HepG2 (cell line): ENCODE results near the gene USP38. TPM values are rescaled to one million over a fixed set of nuclear protein-coding genes. Genes with fewer than 3 reads are reported as not detected.
A peak's percentile ranks its signal among the peaks of the same experiment; 100 is the strongest.

Source experiments
- ATAD3A ChIP-seq: sonication (generic); formaldehyde crosslinking; IDR thresholded peaks from 2 replicates; pipeline ENCODE4 v1.4.0; 2020; ENCODE audit warnings: missing genetic modification reagents
- HOXA9 ChIP-seq: sonication (generic); formaldehyde crosslinking; IDR thresholded peaks from 2 replicates; pipeline ENCODE4 v1.8.1; 2022; ENCODE audit warnings: missing genetic modification reagents, mild to moderate bottlenecking, moderate library complexity, borderline replicate concordance
- MAFF ChIP-seq: IDR thresholded peaks from 2 replicates; pipeline ENCODE4 v1.6.1; 2011; ENCODE audit warnings: low read depth, low read length, improper control_type of control experiment
- SALL1 ChIP-seq: sonication (generic); formaldehyde crosslinking; IDR thresholded peaks from 2 replicates; pipeline ENCODE4 v1.8.0; 2022; ENCODE audit warnings: mild to moderate bottlenecking, missing genetic modification reagents
- SRY ChIP-seq: sonication (generic); formaldehyde crosslinking; IDR thresholded peaks from 2 replicates; pipeline ENCODE4 v1.8.0; 2022; ENCODE audit warnings: mild to moderate bottlenecking, missing genetic modification reagents
- ZFP36L1 ChIP-seq: sonication (generic); formaldehyde crosslinking; IDR thresholded peaks from 2 replicates; pipeline ENCODE4 v1.8.0; 2022; ENCODE audit warnings: mild to moderate bottlenecking, missing genetic modification reagents, moderate library complexity
- ZNF224 ChIP-seq: sonication (generic); formaldehyde crosslinking; IDR thresholded peaks from 2 replicates; pipeline ENCODE4 v1.5.0; 2020; ENCODE audit warnings: mild to moderate bottlenecking, missing genetic modification reagents
- ZNF225 ChIP-seq: sonication (generic); formaldehyde crosslinking; IDR thresholded peaks from 2 replicates; pipeline ENCODE4 v1.4.0; 2020; ENCODE audit warnings: mild to moderate bottlenecking, missing genetic modification reagents
- ZNF430 ChIP-seq: sonication (generic); formaldehyde crosslinking; IDR thresholded peaks from 2 replicates; pipeline ENCODE4 v1.9.0; 2021; ENCODE audit warnings: mild to moderate bottlenecking, missing genetic modification reagents
- ZNF484 ChIP-seq: sonication (generic); formaldehyde crosslinking; IDR thresholded peaks from 2 replicates; pipeline ENCODE4 v1.5.1; 2020; ENCODE audit warnings: mild to moderate bottlenecking, low read depth, missing genetic modification reagents, borderline replicate concordance
- ZNF549 ChIP-seq: sonication (generic); formaldehyde crosslinking; IDR thresholded peaks from 2 replicates; pipeline ENCODE4 v1.5.0; 2020; ENCODE audit warnings: missing genetic modification reagents
- ZNF564 ChIP-seq: sonication (generic); formaldehyde crosslinking; IDR thresholded peaks from 2 replicates; pipeline ENCODE4 v1.8.1; 2023; ENCODE audit warnings: mild to moderate bottlenecking, missing genetic modification reagents
- ZNF777 ChIP-seq: sonication (generic); formaldehyde crosslinking; IDR thresholded peaks from 2 replicates; pipeline ENCODE4 v1.4.0; 2020; ENCODE audit warnings: missing genetic modification reagents
- ZSCAN21 ChIP-seq: sonication (generic); formaldehyde crosslinking; IDR thresholded peaks from 2 replicates; pipeline ENCODE4 v1.8.0; 2022; ENCODE audit warnings: mild to moderate bottlenecking, missing genetic modification reagents, moderate library complexity, borderline replicate concordance
- polyA plus RNA-seq, 8 experiments: library from polyadenylated mRNA; depleted of rRNA in 3 of 8; stranded (reverse) in 7 of 8; unstranded in 1 of 8; fragments of >200 nt; fragmentation: Illumina TruSeq in 4 of 8; extraction: Trizol in 4 of 8; gene quantifications; 2 replicates each; pipeline versions ENCODE4 v1.2.1 to v1.2.3, GENCODE V29; 2011 to 2016; ENCODE audit warnings: low read depth in 4 of 8, missing spikeins in 1 of 8, mixed read lengths in 1 of 8; ENCODE audit not compliant: insufficient read depth in 1 of 8
- total RNA-seq, 5 experiments: library from RNA; depleted of rRNA; stranded (reverse); fragments of >200 nt; fragmentation: Illumina TruSeq; extraction: Trizol; gene quantifications; 2 replicates each; pipeline ENCODE4 v1.2.3, GENCODE V29; 2016; ENCODE audit warnings: low read depth in 1 of 5
- TF ChIP-seq, protein P1 (sequence below): sonication (generic); formaldehyde crosslinking; conservative IDR thresholded peaks from 2 replicates; pipeline ENCODE4 v1.8.1; 2023; ENCODE audit warnings: missing genetic modification reagents
- TF ChIP-seq, protein P2 (sequence below): sonication (generic); formaldehyde crosslinking; IDR thresholded peaks from 2 replicates; pipeline ENCODE4 v1.5.1; 2020; ENCODE audit warnings: missing genetic modification reagents, mild to moderate bottlenecking, borderline replicate concordance
- TF ChIP-seq, protein P3 (sequence below): sonication (generic); formaldehyde crosslinking; IDR thresholded peaks from 2 replicates; pipeline ENCODE4 v1.9.0; 2022; ENCODE audit warnings: missing genetic modification reagents, mild to moderate bottlenecking, borderline replicate concordance
- TF ChIP-seq, protein P4 (sequence below): sonication (generic); formaldehyde crosslinking; IDR thresholded peaks from 2 replicates; pipeline ENCODE4 v1.5.0; 2020; ENCODE audit warnings: mild to moderate bottlenecking, missing genetic modification reagents
- TF ChIP-seq, protein P5 (sequence below): sonication (generic); formaldehyde crosslinking; IDR thresholded peaks from 2 replicates; pipeline ENCODE4 v1.4.0; 2020; ENCODE audit warnings: missing genetic modification reagents

Gene USP38
- total and polyA plus RNA-seq, 2 of the 13 experiments (the other 11 are each of a cell fraction or from before 2014, with no cell fraction given): 4.5 to 11.8 TPM

DNA sequence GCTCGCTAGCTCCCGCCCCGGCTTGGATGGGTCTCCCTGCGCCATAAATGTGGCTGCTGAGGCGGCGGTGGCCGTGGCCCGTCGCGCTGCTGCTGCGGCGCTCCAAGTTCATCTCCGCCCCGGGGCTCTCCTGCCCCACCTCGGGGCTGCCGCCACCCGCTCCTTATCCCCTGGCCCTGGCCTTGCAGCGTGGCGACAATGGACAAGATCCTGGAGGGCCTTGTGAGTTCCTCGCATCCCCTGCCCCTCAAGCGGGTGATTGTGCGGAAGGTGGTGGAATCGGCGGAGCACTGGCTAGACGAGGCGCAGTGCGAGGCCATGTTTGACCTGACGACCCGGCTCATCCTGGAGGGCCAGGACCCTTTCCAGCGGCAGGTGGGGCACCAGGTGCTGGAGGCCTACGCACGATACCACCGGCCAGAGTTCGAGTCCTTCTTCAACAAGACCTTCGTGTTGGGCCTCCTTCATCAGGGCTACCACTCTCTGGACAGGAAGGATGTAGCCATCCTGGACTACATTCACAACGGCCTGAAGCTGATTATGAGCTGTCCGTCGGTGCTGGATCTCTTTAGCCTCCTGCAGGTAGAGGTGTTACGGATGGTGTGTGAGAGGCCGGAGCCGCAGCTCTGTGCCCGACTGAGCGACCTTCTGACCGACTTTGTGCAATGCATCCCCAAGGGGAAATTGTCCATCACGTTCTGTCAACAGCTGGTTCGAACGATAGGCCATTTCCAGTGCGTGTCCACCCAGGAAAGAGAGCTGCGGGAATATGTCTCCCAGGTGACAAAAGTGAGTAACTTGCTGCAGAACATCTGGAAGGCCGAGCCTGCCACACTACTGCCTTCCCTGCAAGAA, 763 bp downstream of the USP38 start (continued):
- TF ChIP-seq, protein P1, sequence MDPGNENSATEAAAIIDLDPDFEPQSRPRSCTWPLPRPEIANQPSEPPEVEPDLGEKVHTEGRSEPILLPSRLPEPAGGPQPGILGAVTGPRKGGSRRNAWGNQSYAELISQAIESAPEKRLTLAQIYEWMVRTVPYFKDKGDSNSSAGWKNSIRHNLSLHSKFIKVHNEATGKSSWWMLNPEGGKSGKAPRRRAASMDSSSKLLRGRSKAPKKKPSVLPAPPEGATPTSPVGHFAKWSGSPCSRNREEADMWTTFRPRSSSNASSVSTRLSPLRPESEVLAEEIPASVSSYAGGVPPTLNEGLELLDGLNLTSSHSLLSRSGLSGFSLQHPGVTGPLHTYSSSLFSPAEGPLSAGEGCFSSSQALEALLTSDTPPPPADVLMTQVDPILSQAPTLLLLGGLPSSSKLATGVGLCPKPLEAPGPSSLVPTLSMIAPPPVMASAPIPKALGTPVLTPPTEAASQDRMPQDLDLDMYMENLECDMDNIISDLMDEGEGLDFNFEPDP (CRISPR knock-in tag): 0 out of 2 replicates have a peak, but pooled peaks have one; percentile 67
- TF ChIP-seq, protein P2, sequence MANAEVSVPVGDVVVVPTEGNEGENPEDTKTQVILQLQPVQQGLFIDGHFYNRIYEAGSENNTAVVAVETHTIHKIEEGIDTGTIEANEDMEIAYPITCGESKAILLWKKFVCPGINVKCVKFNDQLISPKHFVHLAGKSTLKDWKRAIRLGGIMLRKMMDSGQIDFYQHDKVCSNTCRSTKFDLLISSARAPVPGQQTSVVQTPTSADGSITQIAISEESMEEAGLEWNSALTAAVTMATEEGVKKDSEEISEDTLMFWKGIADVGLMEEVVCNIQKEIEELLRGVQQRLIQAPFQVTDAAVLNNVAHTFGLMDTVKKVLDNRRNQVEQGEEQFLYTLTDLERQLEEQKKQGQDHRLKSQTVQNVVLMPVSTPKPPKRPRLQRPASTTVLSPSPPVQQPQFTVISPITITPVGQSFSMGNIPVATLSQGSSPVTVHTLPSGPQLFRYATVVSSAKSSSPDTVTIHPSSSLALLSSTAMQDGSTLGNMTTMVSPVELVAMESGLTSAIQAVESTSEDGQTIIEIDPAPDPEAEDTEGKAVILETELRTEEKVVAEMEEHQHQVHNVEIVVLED (CRISPR knock-in tag): no peak
- TF ChIP-seq ZFP36L1 (no peak), ZNF777 (CRISPR knock-in tag) (peak; percentile 79), ZNF549 (CRISPR knock-in tag) (no peak), ZNF430 (CRISPR knock-in tag) (no peak), SRY (CRISPR knock-in tag) (0 out of 2 replicates have a peak, but pooled peaks have one; percentile 4), ZNF564 (CRISPR knock-in tag) (0 out of 2 replicates have a peak, but pooled peaks have one; percentile 20), ZNF484 (CRISPR knock-in tag) (no peak), MAFF (no peak), SALL1 (CRISPR knock-in tag) (peak; percentile 45), ZSCAN21 (CRISPR knock-in tag) (0 out of 2 replicates have a peak, but pooled peaks have one; percentile 64), ZNF224 (0 out of 2 replicates have a peak, but pooled peaks have one; percentile 18), ATAD3A (CRISPR knock-in tag) (no peak), HOXA9 (0 out of 2 replicates have a peak, but pooled peaks have one; percentile 60), ZNF225 (peak; percentile 77)
- TF ChIP-seq, protein P3, sequence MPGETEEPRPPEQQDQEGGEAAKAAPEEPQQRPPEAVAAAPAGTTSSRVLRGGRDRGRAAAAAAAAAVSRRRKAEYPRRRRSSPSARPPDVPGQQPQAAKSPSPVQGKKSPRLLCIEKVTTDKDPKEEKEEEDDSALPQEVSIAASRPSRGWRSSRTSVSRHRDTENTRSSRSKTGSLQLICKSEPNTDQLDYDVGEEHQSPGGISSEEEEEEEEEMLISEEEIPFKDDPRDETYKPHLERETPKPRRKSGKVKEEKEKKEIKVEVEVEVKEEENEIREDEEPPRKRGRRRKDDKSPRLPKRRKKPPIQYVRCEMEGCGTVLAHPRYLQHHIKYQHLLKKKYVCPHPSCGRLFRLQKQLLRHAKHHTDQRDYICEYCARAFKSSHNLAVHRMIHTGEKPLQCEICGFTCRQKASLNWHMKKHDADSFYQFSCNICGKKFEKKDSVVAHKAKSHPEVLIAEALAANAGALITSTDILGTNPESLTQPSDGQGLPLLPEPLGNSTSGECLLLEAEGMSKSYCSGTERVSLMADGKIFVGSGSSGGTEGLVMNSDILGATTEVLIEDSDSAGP (CRISPR knock-in tag): peak; percentile 83
- TF ChIP-seq, protein P4, sequence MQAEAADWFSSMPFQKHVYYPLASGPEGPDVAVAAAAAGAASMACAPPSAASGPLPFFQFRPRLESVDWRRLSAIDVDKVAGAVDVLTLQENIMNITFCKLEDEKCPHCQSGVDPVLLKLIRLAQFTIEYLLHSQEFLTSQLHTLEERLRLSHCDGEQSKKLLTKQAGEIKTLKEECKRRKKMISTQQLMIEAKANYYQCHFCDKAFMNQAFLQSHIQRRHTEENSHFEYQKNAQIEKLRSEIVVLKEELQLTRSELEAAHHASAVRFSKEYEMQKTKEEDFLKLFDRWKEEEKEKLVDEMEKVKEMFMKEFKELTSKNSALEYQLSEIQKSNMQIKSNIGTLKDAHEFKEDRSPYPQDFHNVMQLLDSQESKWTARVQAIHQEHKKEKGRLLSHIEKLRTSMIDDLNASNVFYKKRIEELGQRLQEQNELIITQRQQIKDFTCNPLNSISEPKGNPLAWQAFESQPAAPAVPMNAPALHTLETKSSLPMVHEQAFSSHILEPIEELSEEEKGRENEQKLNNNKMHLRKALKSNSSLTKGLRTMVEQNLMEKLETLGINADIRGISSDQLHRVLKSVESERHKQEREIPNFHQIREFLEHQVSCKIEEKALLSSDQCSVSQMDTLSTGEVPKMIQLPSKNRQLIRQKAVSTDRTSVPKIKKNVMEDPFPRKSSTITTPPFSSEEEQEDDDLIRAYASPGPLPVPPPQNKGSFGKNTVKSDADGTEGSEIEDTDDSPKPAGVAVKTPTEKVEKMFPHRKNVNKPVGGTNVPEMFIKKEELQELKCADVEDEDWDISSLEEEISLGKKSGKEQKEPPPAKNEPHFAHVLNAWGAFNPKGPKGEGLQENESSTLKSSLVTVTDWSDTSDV (CRISPR knock-in tag): peak; percentile 36; the same call in 1 of the 2 replicates
- TF ChIP-seq, protein P5, sequence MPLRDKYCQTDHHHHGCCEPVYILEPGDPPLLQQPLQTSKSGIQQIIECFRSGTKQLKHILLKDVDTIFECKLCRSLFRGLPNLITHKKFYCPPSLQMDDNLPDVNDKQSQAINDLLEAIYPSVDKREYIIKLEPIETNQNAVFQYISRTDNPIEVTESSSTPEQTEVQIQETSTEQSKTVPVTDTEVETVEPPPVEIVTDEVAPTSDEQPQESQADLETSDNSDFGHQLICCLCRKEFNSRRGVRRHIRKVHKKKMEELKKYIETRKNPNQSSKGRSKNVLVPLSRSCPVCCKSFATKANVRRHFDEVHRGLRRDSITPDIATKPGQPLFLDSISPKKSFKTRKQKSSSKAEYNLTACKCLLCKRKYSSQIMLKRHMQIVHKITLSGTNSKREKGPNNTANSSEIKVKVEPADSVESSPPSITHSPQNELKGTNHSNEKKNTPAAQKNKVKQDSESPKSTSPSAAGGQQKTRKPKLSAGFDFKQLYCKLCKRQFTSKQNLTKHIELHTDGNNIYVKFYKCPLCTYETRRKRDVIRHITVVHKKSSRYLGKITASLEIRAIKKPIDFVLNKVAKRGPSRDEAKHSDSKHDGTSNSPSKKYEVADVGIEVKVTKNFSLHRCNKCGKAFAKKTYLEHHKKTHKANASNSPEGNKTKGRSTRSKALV (CRISPR knock-in tag): no peak
